HT1080 (cell line): ENCODE results near the gene NOS3. TPM values are rescaled to one million over a fixed set of nuclear protein-coding genes. Genes with fewer than 3 reads are reported as not detected.
"Not testable (repeated sequence)": the region's sequence is repeated elsewhere in the genome, so short reads cannot be mapped to it uniquely, and the experiment has no call there.

Experiments
- DNase-seq: peaks from one replicate; pipeline ENCODE4 v3.0.0-alpha.2; 2015; ENCODE audit warnings: low read depth
- total RNA-seq: library from RNA; depleted of rRNA; stranded (reverse); fragments of >200 nt; shearing (Covaris generic); gene quantifications from 2 replicates; pipeline ENCODE4 v1.2.3, GENCODE V29; 2014

NOS3 gene
- total RNA-seq, 1 experiment from 2014 or later: 94.6 TPM

GRCh38 chr7:150998341-150998740 lies 7.5 kb downstream of the NOS3 start:
- DNase-seq: no peak

DNA sequence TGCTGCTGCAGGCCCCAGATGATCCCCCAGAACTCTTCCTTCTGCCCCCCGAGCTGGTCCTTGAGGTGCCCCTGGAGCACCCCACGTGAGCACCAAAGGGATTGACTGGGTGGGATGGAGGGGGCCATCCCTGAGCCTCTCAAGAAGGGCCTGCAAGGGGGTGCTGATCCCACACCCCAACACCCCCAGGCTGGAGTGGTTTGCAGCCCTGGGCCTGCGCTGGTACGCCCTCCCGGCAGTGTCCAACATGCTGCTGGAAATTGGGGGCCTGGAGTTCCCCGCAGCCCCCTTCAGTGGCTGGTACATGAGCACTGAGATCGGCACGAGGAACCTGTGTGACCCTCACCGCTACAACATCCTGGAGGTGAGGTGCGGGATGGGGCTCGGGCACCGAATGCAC lies 8.2 kb downstream of the NOS3 start:
- no peak for DNase-seq

- DNase-seq: no peak
Measured at GRCh38 chr7:150999497-151000230, 8.8 kb downstream of the NOS3 start.

GRCh38 chr7:151000897-151001495 lies 10.2 kb downstream of the NOS3 start:
- no peak for DNase-seq

GRCh38 chr7:151001546-151001945 lies 10.7 kb downstream of the NOS3 start:
- DNase-seq: no peak

GRCh38 chr7:151003572-151003971 lies 12.8 kb downstream of the NOS3 start:
- DNase-seq: peak; percentile 33

GRCh38 chr7:151005566-151005965 lies 14.7 kb downstream of the NOS3 start:
- no peak for DNase-seq

- DNase-seq: no peak
Measured at GRCh38 chr7:151006590-151007300, 15.9 kb downstream of the NOS3 start.

DNA sequence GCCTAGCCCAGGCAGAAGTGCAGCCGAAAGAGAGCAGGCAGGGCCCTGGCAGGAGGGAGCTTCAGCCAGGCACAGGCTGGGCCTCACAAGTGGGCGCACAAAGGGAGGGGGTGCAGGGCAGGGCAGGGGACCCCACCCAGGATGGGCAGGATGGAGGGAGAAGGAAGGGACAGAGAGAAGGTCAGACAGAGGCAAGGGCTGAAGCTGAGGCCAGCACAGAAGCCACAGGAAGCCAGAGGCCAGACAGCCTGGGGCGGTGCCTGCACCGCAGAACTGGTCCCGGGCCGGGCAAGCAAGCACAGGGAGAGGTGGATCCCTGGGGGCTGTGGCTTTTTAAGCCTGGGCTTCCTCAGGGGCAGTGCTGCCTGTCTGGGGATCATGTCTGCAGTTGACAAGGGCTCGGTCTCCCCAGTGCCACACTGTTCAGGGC lies 16.7 kb downstream of the NOS3 start:
- no peak for DNase-seq

DNA sequence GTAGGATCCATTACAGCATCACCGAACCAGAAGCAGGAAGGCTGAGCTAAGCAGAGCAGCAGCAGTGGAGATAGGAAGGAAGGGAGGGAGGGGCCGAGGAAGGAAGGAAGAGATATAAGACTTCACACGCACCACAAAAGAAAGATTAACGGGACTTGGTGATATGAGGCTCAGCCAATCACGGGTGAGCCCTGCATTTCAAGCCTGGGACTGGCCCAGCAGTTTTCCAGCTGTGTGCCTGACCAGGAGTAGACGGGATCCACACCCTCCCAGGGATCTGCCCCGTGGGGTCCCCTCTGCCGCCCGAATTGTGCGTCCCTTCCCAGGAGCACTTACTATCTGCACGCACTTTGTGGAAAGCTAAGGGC lies 17.3 kb downstream of the NOS3 start:
- no peak for DNase-seq

DNA sequence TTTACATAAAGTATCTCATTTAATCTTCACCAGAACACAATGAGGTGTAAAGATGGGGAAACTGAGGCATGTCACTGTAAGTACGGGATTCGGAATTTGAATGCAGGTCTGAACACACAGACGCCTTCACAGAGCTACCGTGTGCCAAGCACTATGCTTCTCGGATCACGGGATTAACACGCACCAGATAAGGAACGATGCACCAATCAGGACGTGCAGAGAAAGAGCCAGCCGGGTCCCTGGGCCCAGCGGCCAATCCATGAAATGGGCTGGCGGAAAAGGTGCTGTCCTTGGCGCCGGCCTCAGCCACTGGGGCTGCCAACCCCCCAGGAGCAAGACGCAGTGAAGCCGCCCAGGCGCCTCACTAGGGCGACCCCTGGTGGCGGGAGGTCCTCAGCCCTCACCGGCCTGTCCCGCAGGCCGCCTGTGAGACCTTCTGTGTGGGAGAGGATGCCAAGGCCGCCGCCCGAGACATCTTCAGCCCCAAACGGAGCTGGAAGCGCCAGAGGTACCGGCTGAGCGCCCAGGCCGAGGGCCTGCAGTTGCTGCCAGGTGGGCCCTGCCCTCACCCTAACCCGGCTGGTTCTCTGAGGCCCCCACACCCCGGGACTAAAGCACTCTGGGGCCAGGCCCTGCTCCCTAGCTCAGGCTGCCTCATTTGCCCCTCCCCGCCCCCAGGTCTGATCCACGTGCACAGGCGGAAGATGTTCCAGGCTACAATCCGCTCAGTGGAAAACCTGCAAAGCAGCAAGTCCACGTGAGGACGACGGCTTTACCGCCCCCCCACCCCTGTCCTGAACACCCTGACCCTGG lies 17.9 kb downstream of the NOS3 start:
- DNase-seq: peak; percentile 91

GRCh38 chr7:151009327-151010036 lies 18.7 kb downstream of the NOS3 start:
- no peak for DNase-seq

DNA sequence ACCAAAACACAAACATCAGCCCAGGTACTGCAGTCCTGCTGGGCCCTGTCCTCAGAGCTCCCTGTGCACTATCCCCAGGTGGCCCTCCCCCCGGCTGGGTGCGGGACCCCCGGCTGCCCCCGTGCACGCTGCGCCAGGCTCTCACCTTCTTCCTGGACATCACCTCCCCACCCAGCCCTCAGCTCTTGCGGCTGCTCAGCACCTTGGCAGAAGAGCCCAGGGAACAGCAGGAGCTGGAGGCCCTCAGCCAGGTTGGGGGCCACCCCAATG lies 19.2 kb downstream of the NOS3 start:
- DNase-seq: no peak

- no peak for DNase-seq
Measured at GRCh38 chr7:151010307-151011096, 19.7 kb downstream of the NOS3 start.

- DNase-seq: no peak
Measured at GRCh38 chr7:151011097-151011409, 20.2 kb downstream of the NOS3 start.

DNA sequence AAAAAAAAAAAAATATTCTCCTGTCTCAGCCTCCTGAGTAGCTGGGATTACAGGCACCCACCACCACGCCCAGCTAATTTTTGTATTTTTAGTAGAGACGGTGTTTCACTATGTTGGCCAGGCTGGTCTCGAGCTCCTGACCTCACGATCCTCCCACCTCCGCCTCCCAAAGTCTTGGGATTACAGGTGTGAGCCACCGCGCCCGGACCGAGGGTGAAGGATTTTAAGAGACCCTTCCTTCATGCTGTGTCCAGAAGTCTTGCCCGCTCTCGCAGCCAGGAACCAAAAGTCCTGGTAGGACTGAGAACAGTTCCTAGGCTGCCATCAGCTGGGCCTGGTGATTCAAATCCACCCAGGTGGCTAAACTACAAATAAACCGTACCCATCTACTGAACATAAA lies 20.8 kb downstream of the NOS3 start:
- DNase-seq: not testable (repeated sequence)

DNA sequence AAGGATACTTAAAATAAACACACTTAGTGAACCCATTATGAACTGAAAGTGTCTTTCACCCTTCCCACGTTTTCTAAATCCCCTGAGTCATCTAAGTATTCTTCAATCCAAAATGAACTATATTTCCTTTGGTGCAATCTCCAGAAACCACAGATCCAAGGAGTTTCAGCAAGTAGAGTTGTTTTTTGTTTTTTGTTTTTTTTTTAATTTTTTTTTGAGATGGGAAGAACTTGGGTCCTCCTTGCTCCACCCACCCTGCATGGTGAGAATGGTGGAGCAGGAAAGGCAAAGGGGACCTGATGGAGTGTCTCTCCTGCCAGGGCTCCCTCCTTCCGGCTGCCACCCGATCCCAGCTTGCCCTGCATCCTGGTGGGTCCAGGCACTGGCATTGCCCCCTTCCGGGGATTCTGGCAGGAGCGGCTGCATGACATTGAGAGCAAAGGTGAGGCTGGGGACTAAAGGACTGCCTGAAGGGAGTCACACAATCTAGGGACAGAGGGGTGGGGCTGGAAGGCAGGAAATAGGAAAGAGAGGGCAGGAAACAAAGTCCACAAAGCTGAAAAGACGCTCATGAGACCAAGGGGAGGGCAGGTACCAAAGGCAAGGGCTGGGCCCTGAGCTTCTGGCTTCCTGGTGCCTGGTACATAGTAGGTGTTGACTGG lies 21.3 kb downstream of the NOS3 start:
- DNase-seq: no peak

- no peak for DNase-seq
Measured at GRCh38 chr7:151012911-151013347, 22.1 kb downstream of the NOS3 start.

GRCh38 chr7:151013356-151013732 lies 22.5 kb downstream of the NOS3 start:
- no peak for DNase-seq
